ENCODE measurements around the gene CCDC102A. TPM values are rescaled to one million over a fixed set of nuclear protein-coding genes. Genes with fewer than 3 reads are reported as not detected.

Gene CCDC102A
- total and polyA plus RNA-seq, 2 of the 13 experiments (the other 11 are each of a cell fraction or from before 2014, with no cell fraction given) = 2.1 to 2.8 TPM

DNA sequence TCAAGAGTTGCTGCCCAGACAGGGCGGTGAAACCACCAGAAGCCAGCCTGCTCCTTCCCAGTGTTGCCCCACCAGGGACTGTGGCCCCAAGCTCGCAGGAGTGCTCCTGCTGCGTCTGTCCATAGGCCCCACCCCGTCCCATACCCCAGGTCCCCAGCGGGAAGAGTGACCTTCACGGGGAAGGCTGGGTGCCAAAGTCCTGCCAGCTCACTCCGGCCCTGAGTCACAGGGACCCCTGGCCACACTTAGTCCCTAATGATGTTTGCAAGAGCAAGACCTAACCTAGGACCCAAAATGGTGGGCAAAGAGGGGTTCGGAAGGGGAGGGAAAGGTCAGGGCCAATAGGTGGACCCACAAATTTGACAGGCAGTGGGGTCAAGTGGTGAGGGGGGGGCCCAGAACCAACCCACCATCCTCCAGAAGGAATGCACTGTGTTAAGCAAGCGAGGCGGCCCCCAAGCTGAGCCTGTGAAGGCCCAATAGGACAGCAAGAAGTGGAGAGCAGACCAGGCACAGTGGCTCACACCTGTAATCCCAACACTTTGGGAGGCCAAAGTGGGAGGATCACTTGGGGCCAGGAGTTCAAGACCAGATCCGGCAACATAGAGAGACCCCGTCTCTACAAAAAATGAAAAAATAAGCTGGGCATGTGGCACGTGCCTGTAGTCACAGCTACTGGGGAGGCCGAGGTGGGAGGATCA lies 53.4 kb downstream of the CCDC102A start (continued):
- TF ChIP-seq MIXL1 (CRISPR knock-in tag; IDR thresholded peaks at IDR 0.05) (0 out of 2 replicates have a peak, but pooled peaks have one; percentile 39), TBX3 (IDR thresholded peaks at IDR 0.05; ENCODE audit: borderline replicate concordance) (peak; percentile 75), JUND (CRISPR knock-in tag; IDR thresholded peaks at IDR 0.05) (peak; percentile 80; the same call in 1 of the 2 replicates), TEAD3 (CRISPR knock-in tag; optimal IDR thresholded peaks at IDR 0.05; ENCODE audit: borderline replicate concordance) (peak; percentile 14), ZFY (CRISPR knock-in tag; IDR thresholded peaks at IDR 0.05) (0 out of 2 replicates have a peak, but pooled peaks have one; percentile 34), ZNF274 (CRISPR knock-in tag; IDR thresholded peaks at IDR 0.05) (peak; percentile 73), TAF15 (IDR thresholded peaks at IDR 0.05; ENCODE audit: low read depth, low read length, poor library complexity, severe bottlenecking) (no peak), PHF20 (CRISPR knock-in tag; IDR thresholded peaks at IDR 0.05) (peak; percentile 38; the same call in 1 of the 2 replicates), ZBTB25 (CRISPR knock-in tag; IDR thresholded peaks at IDR 0.05) (peak; percentile 22; the same call in 1 of the 2 replicates), ZNF205 (CRISPR knock-in tag; IDR thresholded peaks at IDR 0.05) (0 out of 2 replicates have a peak, but pooled peaks have one; percentile 51), HNF4A (CRISPR knock-in tag; IDR thresholded peaks at IDR 0.05) (peak; percentile 92), PAF1 (CRISPR knock-in tag; IDR thresholded peaks at IDR 0.05) (no peak), NR2F6 (IDR thresholded peaks at IDR 0.05) (peak; percentile 97), NR2F6 (CRISPR knock-in tag; IDR thresholded peaks at IDR 0.05) (peak; percentile 91), ARNT2 (CRISPR knock-in tag; IDR thresholded peaks at IDR 0.05; ENCODE audit: low read depth) (peak; percentile 77; the same call in 1 of the 2 replicates)
- TF ChIP-seq, protein P1, sequence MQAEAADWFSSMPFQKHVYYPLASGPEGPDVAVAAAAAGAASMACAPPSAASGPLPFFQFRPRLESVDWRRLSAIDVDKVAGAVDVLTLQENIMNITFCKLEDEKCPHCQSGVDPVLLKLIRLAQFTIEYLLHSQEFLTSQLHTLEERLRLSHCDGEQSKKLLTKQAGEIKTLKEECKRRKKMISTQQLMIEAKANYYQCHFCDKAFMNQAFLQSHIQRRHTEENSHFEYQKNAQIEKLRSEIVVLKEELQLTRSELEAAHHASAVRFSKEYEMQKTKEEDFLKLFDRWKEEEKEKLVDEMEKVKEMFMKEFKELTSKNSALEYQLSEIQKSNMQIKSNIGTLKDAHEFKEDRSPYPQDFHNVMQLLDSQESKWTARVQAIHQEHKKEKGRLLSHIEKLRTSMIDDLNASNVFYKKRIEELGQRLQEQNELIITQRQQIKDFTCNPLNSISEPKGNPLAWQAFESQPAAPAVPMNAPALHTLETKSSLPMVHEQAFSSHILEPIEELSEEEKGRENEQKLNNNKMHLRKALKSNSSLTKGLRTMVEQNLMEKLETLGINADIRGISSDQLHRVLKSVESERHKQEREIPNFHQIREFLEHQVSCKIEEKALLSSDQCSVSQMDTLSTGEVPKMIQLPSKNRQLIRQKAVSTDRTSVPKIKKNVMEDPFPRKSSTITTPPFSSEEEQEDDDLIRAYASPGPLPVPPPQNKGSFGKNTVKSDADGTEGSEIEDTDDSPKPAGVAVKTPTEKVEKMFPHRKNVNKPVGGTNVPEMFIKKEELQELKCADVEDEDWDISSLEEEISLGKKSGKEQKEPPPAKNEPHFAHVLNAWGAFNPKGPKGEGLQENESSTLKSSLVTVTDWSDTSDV (CRISPR knock-in tag; IDR thresholded peaks at IDR 0.05) = 0 out of 2 replicates have a peak, but pooled peaks have one; percentile 14
- TF ChIP-seq, protein P2, sequence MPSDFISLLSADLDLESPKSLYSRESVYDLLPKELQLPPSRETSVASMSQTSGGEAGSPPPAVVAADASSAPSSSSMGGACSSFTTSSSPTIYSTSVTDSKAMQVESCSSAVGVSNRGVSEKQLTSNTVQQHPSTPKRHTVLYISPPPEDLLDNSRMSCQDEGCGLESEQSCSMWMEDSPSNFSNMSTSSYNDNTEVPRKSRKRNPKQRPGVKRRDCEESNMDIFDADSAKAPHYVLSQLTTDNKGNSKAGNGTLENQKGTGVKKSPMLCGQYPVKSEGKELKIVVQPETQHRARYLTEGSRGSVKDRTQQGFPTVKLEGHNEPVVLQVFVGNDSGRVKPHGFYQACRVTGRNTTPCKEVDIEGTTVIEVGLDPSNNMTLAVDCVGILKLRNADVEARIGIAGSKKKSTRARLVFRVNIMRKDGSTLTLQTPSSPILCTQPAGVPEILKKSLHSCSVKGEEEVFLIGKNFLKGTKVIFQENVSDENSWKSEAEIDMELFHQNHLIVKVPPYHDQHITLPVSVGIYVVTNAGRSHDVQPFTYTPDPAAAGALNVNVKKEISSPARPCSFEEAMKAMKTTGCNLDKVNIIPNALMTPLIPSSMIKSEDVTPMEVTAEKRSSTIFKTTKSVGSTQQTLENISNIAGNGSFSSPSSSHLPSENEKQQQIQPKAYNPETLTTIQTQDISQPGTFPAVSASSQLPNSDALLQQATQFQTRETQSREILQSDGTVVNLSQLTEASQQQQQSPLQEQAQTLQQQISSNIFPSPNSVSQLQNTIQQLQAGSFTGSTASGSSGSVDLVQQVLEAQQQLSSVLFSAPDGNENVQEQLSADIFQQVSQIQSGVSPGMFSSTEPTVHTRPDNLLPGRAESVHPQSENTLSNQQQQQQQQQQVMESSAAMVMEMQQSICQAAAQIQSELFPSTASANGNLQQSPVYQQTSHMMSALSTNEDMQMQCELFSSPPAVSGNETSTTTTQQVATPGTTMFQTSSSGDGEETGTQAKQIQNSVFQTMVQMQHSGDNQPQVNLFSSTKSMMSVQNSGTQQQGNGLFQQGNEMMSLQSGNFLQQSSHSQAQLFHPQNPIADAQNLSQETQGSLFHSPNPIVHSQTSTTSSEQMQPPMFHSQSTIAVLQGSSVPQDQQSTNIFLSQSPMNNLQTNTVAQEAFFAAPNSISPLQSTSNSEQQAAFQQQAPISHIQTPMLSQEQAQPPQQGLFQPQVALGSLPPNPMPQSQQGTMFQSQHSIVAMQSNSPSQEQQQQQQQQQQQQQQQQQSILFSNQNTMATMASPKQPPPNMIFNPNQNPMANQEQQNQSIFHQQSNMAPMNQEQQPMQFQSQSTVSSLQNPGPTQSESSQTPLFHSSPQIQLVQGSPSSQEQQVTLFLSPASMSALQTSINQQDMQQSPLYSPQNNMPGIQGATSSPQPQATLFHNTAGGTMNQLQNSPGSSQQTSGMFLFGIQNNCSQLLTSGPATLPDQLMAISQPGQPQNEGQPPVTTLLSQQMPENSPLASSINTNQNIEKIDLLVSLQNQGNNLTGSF (CRISPR knock-in tag; IDR thresholded peaks at IDR 0.05) = no peak
- TF ChIP-seq, protein P3, sequence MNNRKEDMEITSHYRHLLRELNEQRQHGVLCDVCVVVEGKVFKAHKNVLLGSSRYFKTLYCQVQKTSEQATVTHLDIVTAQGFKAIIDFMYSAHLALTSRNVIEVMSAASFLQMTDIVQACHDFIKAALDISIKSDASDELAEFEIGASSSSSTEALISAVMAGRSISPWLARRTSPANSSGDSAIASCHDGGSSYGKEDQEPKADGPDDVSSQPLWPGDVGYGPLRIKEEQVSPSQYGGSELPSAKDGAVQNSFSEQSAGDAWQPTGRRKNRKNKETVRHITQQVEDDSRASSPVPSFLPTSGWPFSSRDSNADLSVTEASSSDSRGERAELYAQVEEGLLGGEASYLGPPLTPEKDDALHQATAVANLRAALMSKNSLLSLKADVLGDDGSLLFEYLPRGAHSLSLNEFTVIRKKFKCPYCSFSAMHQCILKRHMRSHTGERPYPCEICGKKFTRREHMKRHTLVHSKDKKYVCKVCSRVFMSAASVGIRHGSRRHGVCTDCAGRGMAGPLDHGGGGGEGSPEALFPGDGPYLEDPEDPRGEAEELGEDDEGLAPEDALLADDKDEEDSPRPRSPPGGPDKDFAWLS (CRISPR knock-in tag; IDR thresholded peaks at IDR 0.05; ENCODE audit: borderline replicate concordance) = peak; percentile 98

Data from HepG2 (cell line).